ENCODE data around the gene TMEM247. TPM values are rescaled to one million over a fixed set of nuclear protein-coding genes. Genes with fewer than 3 reads are reported as not detected.
A peak's percentile ranks its signal among the peaks of the same experiment; 100 is the strongest.
"Not testable (repeated sequence)": the region's sequence is repeated elsewhere in the genome, so short reads cannot be mapped to it uniquely, and the experiment has no call there.

The TMEM247 gene
- total RNA-seq, 2 experiments from 2014 or later: not detected

GRCh38 chr2:46460241-46460921 lies 19.0 kb upstream of the TMEM247 start:
- CTCF ChIA-PET: interaction anchor here (0.7 to 2.6 kb wide), 7 partner anchors 9 to 450 kb away, joined by 3 to 13 read pairs (median 5); no protein-coding TSS in a partner anchor
- no peak for DNase-seq
- POLR2A ChIA-PET: no interaction called here
- no peak for ATAC-seq
- H3K4me1 Mint-ChIP-seq (ENCODE audit: low read depth): peaks cover 12% of the 10 kb centered on the region
- no peaks in the 10 kb centered on the region for H3K9me3 Mint-ChIP-seq (ENCODE audit: insufficient read depth)
- H3K27me3 Mint-ChIP-seq (ENCODE audit: low read depth): no peaks in the 10 kb centered on the region
- H3K27ac Mint-ChIP-seq: no peak overlapping the region
- H3K36me3 Mint-ChIP-seq (ENCODE audit: low read depth): no peaks in the 10 kb centered on the region
- no peak overlapping the region for H3K4me3 Mint-ChIP-seq

- Mint-ChIP-seq H3K4me3 (no peak overlapping the region), H3K27me3 (ENCODE audit: low read depth) (no peaks in the 10 kb centered on the region), H3K9me3 (ENCODE audit: insufficient read depth) (no peaks in the 10 kb centered on the region), H3K36me3 (ENCODE audit: low read depth) (no peaks in the 10 kb centered on the region), H3K27ac (no peak overlapping the region), H3K4me1 (ENCODE audit: low read depth) (peaks cover 12% of the 10 kb centered on the region)
- ATAC-seq (peak; percentile 73), DNase-seq (peak; percentile 79)
- POLR2A ChIA-PET: no interaction called here
- CTCF ChIA-PET: interaction anchor here (0.9 to 2.6 kb wide), 6 partner anchors 10 to 450 kb away, joined by 3 to 13 read pairs (median 5); no protein-coding TSS in a partner anchor
Measured at GRCh38 chr2:46461011-46461674, 18.2 kb upstream of the TMEM247 start.

- ATAC-seq (no peak), DNase-seq (no peak)
- no peaks in the 10 kb centered on the region for H3K27me3 Mint-ChIP-seq (ENCODE audit: low read depth)
- no peaks in the 10 kb centered on the region for H3K36me3 Mint-ChIP-seq (ENCODE audit: low read depth)
- ChIA-PET POLR2A (no interaction called here), CTCF (interaction anchor here (0.8 to 2.6 kb wide), 12 partner anchors 10 to 453 kb away, joined by 3 to 13 read pairs (median 3); partner anchors contain the start of gene EPAS1)
- no peak overlapping the region for H3K4me3 Mint-ChIP-seq
- H3K4me1 Mint-ChIP-seq (ENCODE audit: low read depth): peaks cover 12% of the 10 kb centered on the region
- no peak overlapping the region for H3K27ac Mint-ChIP-seq
- H3K9me3 Mint-ChIP-seq (ENCODE audit: insufficient read depth): no peaks in the 10 kb centered on the region
Measured at GRCh38 chr2:46461709-46462171, 17.6 kb upstream of the TMEM247 start.

- POLR2A ChIA-PET: interaction anchor here (0.6 kb wide), 1 partner anchor 259 kb away, joined by 3 read pairs; no protein-coding TSS in a partner anchor
- H3K4me3 Mint-ChIP-seq: no peak overlapping the region
- no peak for DNase-seq
- CTCF ChIA-PET: interaction anchor here (1.0 to 2.6 kb wide), 5 partner anchors 66 to 452 kb away, joined by 3 to 13 read pairs (median 4); no protein-coding TSS in a partner anchor
- no peak overlapping the region for H3K27ac Mint-ChIP-seq
- no peaks in the 10 kb centered on the region for H3K27me3 Mint-ChIP-seq (ENCODE audit: low read depth)
- no peaks in the 10 kb centered on the region for H3K36me3 Mint-ChIP-seq (ENCODE audit: low read depth)
- no peaks in the 10 kb centered on the region for H3K9me3 Mint-ChIP-seq (ENCODE audit: insufficient read depth)
- no peak for ATAC-seq
- H3K4me1 Mint-ChIP-seq (ENCODE audit: low read depth): peaks cover 12% of the 10 kb centered on the region
Measured at GRCh38 chr2:46462936-46463335, 16.4 kb upstream of the TMEM247 start.

- no peak for DNase-seq
- no peak overlapping the region for H3K4me3 Mint-ChIP-seq
- H3K9me3 Mint-ChIP-seq (ENCODE audit: insufficient read depth): no peaks in the 10 kb centered on the region
- H3K36me3 Mint-ChIP-seq (ENCODE audit: low read depth): no peaks in the 10 kb centered on the region
- CTCF ChIA-PET: no interaction called here
- POLR2A ChIA-PET: no interaction called here
- no peaks in the 10 kb centered on the region for H3K4me1 Mint-ChIP-seq (ENCODE audit: low read depth)
- peaks cover 6% of the 10 kb centered on the region for H3K27me3 Mint-ChIP-seq (ENCODE audit: low read depth)
- H3K27ac Mint-ChIP-seq: no peak overlapping the region
- ATAC-seq: no peak
Measured at GRCh38 chr2:46469116-46469515, 10.2 kb upstream of the TMEM247 start.

GRCh38 chr2:46469700-46470099 lies 9.7 kb upstream of the TMEM247 start:
- POLR2A ChIA-PET: no interaction called here
- ATAC-seq (no peak), DNase-seq (no peak)
- H3K4me3 Mint-ChIP-seq: no peak overlapping the region
- H3K36me3 Mint-ChIP-seq (ENCODE audit: low read depth): no peaks in the 10 kb centered on the region
- H3K27me3 Mint-ChIP-seq (ENCODE audit: low read depth): peaks cover 12% of the 10 kb centered on the region
- H3K4me1 Mint-ChIP-seq (ENCODE audit: low read depth): no peaks in the 10 kb centered on the region
- CTCF ChIA-PET: interaction anchor here (0.8 kb wide), 1 partner anchor 459 kb away, joined by 3 read pairs; no protein-coding TSS in a partner anchor
- no peak overlapping the region for H3K27ac Mint-ChIP-seq
- no peaks in the 10 kb centered on the region for H3K9me3 Mint-ChIP-seq (ENCODE audit: insufficient read depth)

- CTCF ChIA-PET: interaction anchor here (0.5 to 1.5 kb wide), 3 partner anchors 75 to 460 kb away, joined by 3 read pairs; no protein-coding TSS in a partner anchor
- POLR2A ChIA-PET: no interaction called here
- H3K4me1 Mint-ChIP-seq (ENCODE audit: low read depth): no peaks in the 10 kb centered on the region
- no peaks in the 10 kb centered on the region for H3K36me3 Mint-ChIP-seq (ENCODE audit: low read depth)
- no peak for DNase-seq
- ATAC-seq: no peak
- peaks cover 14% of the 10 kb centered on the region for H3K27me3 Mint-ChIP-seq (ENCODE audit: low read depth)
- H3K4me3 Mint-ChIP-seq: no peak overlapping the region
- H3K27ac Mint-ChIP-seq: no peak overlapping the region
- no peaks in the 10 kb centered on the region for H3K9me3 Mint-ChIP-seq (ENCODE audit: insufficient read depth)
Measured at GRCh38 chr2:46470114-46470628, 9.2 kb upstream of the TMEM247 start.

GRCh38 chr2:46471019-46471583 lies 8.3 kb upstream of the TMEM247 start:
- DNase-seq (no peak), ATAC-seq (no peak)
- H3K36me3 Mint-ChIP-seq (ENCODE audit: low read depth): no peaks in the 10 kb centered on the region
- H3K4me3 Mint-ChIP-seq: no peak overlapping the region
- CTCF ChIA-PET: interaction anchor here (0.6 to 1.5 kb wide), 2 partner anchors 84 to 98 kb away, joined by 3 read pairs; no protein-coding TSS in a partner anchor
- POLR2A ChIA-PET: no interaction called here
- H3K27ac Mint-ChIP-seq: no peak overlapping the region
- no peaks in the 10 kb centered on the region for H3K4me1 Mint-ChIP-seq (ENCODE audit: low read depth)
- peaks cover 19% of the 10 kb centered on the region for H3K27me3 Mint-ChIP-seq (ENCODE audit: low read depth)
- no peaks in the 10 kb centered on the region for H3K9me3 Mint-ChIP-seq (ENCODE audit: insufficient read depth)

- Mint-ChIP-seq H3K27ac (no peak overlapping the region), H3K27me3 (ENCODE audit: low read depth) (peaks cover 21% of the 10 kb centered on the region), H3K36me3 (ENCODE audit: low read depth) (no peaks in the 10 kb centered on the region), H3K9me3 (ENCODE audit: insufficient read depth) (no peaks in the 10 kb centered on the region), H3K4me3 (no peak overlapping the region), H3K4me1 (ENCODE audit: low read depth) (no peaks in the 10 kb centered on the region)
- DNase-seq (no peak), ATAC-seq (no peak)
- ChIA-PET POLR2A (no interaction called here), CTCF (interaction anchor here (1.5 kb wide), 1 partner anchor 83 kb away, joined by 3 read pairs; no protein-coding TSS in a partner anchor)
Measured at GRCh38 chr2:46471697-46472096, 7.7 kb upstream of the TMEM247 start.

- DNase-seq; POLR2A ChIA-PET; H3K4me1 Mint-ChIP-seq (ENCODE audit: low read depth); H3K27ac Mint-ChIP-seq; H3K4me3 Mint-ChIP-seq; CTCF ChIA-PET; H3K36me3 Mint-ChIP-seq (ENCODE audit: low read depth); ATAC-seq; H3K9me3 Mint-ChIP-seq (ENCODE audit: insufficient read depth): not testable (repeated sequence)
- H3K27me3 Mint-ChIP-seq (ENCODE audit: low read depth): peaks cover 21% of the 10 kb centered on the region
Measured at GRCh38 chr2:46472165-46472564, 7.2 kb upstream of the TMEM247 start.

- POLR2A ChIA-PET; H3K4me1 Mint-ChIP-seq (ENCODE audit: low read depth); H3K27ac Mint-ChIP-seq; ATAC-seq; H3K36me3 Mint-ChIP-seq (ENCODE audit: low read depth); H3K4me3 Mint-ChIP-seq; H3K9me3 Mint-ChIP-seq (ENCODE audit: insufficient read depth): not testable (repeated sequence)
- peak; percentile 47 for DNase-seq
- CTCF ChIA-PET: interaction anchor here (1.3 kb wide), 1 partner anchor 414 kb away, joined by 3 read pairs; no protein-coding TSS in a partner anchor
- H3K27me3 Mint-ChIP-seq (ENCODE audit: low read depth): peaks cover 18% of the 10 kb centered on the region
Measured at GRCh38 chr2:46477462-46477861, 1.9 kb upstream of the TMEM247 start.
